Thyroid gland (tissue), 4 donors: ENCODE measurements around the gene SYCE3. TPM values are rescaled to one million over a fixed set of nuclear protein-coding genes. Genes with fewer than 3 reads are reported as not detected.

Source experiments
- DNase-seq, 2 donors: peaks; one replicate each; pipeline ENCODE4 v3.0.0-alpha.2; 2019
- H3K27ac ChIP-seq, 3 donors: fragments of 200-600 bp; sonication (generic); 1 replicate in 2 of 3; 2 replicates in 1 of 3; pipeline ENCODE4 v1.5.1; 2016 to 2019; ENCODE audit warnings: mild to moderate bottlenecking in 1 of 3, moderate library complexity in 1 of 3
- H3K27me3 ChIP-seq: fragments of 200-600 bp; sonication (generic); one replicate; pipeline ENCODE4 v1.5.1; 2019
- H3K36me3 ChIP-seq, 2 donors: fragments of 200-600 bp; sonication (generic); one replicate each; pipeline ENCODE4 v1.5.1; 2016 to 2019
- H3K4me1 ChIP-seq, 2 donors: fragments of 200-600 bp; sonication (generic); one replicate each; pipeline ENCODE4 v1.5.1; 2017 to 2019
- H3K4me3 ChIP-seq, 3 donors: fragments of 200-600 bp; sonication (generic); replicated peaks in 1 of 3; 1 replicate in 2 of 3; 2 replicates in 1 of 3; pipeline ENCODE4 v1.5.1; 2016; ENCODE audit warnings: mild to moderate bottlenecking in 1 of 3
- H3K9me3 ChIP-seq: fragments of 200-600 bp; sonication (generic); one replicate; pipeline ENCODE4 v1.5.1; 2017
- POLR2A ChIP-seq, 2 donors: fragments of 450-650 bp; IDR thresholded peaks; one replicate each; pipeline ENCODE4 v1.6.1; 2017; ENCODE audit warnings: antibody characterized with exemption in 2 of 2, mild to moderate bottlenecking in 2 of 2, moderate library complexity in 1 of 2
- WGBS, 2 donors: methylation state at CpG; one replicate each; pipeline ENCODE4 v1.1.5; 2017; 5-methylcytosine and 5-hydroxymethylcytosine counted together
- intact Hi-C: fragments of 100-400 bp; cut with DNase I; formaldehyde crosslinking; loops from one replicate; pipeline ENCODE4 v1.15.1; 2023
- total RNA-seq, 4 donors: library from RNA; depleted of rRNA; stranded (reverse); fragments of >200 nt; gene quantifications; one replicate each; pipeline ENCODE4 v1.2.3, GENCODE V29; 2016
- TF ChIP-seq, protein P1 (sequence below), 6 experiments: fragments of 200-600 bp in 3 of 6; fragments of 450-650 bp in 3 of 6; sonication (generic) in 3 of 6; IDR thresholded peaks; one replicate each; pipeline ENCODE4 v1.5.1; 2016 to 2019; ENCODE audit warnings: antibody characterized with exemption in 6 of 6, mild to moderate bottlenecking in 2 of 6, inconsistent platforms in 1 of 6, moderate library complexity in 1 of 6

The SYCE3 gene
- total RNA-seq, 4 donors from 2014 or later = 3.5 to 6.0 (median 4.3) TPM; not detected in 1

DNA sequence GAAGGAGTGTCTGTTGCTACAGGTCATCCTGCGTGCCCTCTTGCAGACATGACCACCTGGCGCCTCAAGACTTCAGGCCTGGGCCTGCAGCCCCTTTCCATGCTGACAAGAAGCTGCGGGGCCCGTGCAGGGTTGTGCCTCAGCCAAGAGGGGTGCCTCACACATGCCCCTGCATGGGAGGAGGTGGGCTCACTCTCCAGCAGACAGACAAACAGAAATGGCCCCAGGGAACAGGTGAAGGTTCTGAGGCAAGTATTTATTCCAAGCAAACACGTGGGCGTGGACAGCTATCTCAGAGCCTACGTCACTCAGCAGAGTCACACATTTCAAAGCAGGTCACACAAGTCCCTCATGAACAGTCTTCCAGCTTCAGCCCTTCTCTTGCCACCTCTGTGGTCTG, 5.9 kb upstream of the SYCE3 start:
- TF ChIP-seq, protein P1, sequence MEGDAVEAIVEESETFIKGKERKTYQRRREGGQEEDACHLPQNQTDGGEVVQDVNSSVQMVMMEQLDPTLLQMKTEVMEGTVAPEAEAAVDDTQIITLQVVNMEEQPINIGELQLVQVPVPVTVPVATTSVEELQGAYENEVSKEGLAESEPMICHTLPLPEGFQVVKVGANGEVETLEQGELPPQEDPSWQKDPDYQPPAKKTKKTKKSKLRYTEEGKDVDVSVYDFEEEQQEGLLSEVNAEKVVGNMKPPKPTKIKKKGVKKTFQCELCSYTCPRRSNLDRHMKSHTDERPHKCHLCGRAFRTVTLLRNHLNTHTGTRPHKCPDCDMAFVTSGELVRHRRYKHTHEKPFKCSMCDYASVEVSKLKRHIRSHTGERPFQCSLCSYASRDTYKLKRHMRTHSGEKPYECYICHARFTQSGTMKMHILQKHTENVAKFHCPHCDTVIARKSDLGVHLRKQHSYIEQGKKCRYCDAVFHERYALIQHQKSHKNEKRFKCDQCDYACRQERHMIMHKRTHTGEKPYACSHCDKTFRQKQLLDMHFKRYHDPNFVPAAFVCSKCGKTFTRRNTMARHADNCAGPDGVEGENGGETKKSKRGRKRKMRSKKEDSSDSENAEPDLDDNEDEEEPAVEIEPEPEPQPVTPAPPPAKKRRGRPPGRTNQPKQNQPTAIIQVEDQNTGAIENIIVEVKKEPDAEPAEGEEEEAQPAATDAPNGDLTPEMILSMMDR (IDR thresholded peaks at IDR 0.05) = no peak
- TF ChIP-seq POLR2A (IDR thresholded peaks at IDR 0.05) = no peak
- peaks cover 5 to 11% of the 10 kb centered on the region in 2 donors for H3K36me3 ChIP-seq
- H3K9me3 ChIP-seq = no peaks in the 10 kb centered on the region
- intact Hi-C loops = no loop called here
- DNase-seq = no peak
- 86 to 91% methylated on average over 7 of the region's 7 CpGs for WGBS, 2 donors
- H3K27ac ChIP-seq = peak overlapping the region in 1 of 3 donors; percentile 47
- H3K4me3 ChIP-seq = no peak overlapping the region
- no peaks in the 10 kb centered on the region for H3K27me3 ChIP-seq
- H3K4me1 ChIP-seq = peaks cover 18 to 29% of the 10 kb centered on the region in 2 donors

DNA sequence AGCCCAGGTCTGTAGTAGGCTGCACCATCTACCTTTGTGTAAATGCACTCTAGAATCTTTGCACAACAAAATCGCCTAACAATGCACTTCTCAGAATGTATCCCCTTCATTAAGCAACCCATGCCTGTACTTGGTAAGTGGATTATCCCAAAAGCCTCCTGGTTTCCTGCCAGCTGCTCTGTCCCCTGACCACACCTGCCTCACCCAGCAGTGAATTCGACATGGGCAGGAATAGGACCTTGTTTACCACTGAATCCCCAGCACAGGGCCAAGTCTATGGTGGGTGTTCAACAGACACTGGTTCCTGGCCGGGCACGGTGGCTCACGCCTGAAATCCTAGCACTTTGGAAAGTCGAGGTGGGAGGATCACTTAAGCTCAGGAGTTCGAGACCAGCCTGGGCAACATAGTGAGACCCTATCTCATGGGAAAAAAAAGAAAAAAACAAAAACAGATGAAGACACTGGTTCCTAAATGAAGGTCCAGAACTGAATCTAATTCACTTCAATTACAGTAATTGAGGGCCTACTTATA, 5.1 kb upstream of the SYCE3 start:
- no peak overlapping the region for H3K27ac ChIP-seq
- peaks cover 25 to 34% of the 10 kb centered on the region in 2 donors for H3K4me1 ChIP-seq
- intact Hi-C loops = no loop called here
- peaks cover 5 to 11% of the 10 kb centered on the region in 2 donors for H3K36me3 ChIP-seq
- DNase-seq = no peak
- no peaks in the 10 kb centered on the region for H3K27me3 ChIP-seq
- TF ChIP-seq, protein P1 (IDR thresholded peaks at IDR 0.05) = no peak
- no peak for TF ChIP-seq POLR2A (IDR thresholded peaks at IDR 0.05)
- no peak overlapping the region for H3K4me3 ChIP-seq
- WGBS, 2 donors = 91 to 92% methylated on average over 7 of the region's 7 CpGs
- no peaks in the 10 kb centered on the region for H3K9me3 ChIP-seq

DNA sequence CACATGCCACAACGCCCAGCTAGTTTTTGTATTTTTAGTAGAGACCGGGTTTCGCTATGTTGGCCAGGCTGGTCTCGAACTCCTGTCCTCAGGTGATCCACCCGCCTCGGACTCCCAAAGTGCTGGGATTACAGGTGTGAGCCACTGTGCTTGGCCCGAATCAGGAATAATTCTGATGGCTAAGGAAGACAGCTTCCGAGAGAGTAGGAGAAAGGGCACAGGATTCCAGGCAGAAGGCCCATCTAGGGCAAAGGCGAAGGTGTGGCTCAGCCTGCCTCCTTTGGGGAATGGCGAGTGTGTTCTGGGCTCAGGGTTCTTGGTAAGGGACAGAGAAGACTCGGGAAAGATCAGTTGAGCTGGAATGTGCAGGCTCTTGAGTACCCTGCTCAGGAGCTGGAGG, 1.6 kb upstream of the SYCE3 start:
- intact Hi-C loops = no loop called here
- H3K4me1 ChIP-seq = peaks cover 15 to 16% of the 10 kb centered on the region in 2 donors
- peaks cover 0 to 4% of the 10 kb centered on the region in 2 donors for H3K36me3 ChIP-seq
- DNase-seq = no peak
- no peak overlapping the region for H3K4me3 ChIP-seq
- 90 to 91% methylated on average over 11 of the region's 11 CpGs for whole genome bisulfite sequencing, 2 donors
- TF ChIP-seq, protein P1 (IDR thresholded peaks at IDR 0.05) = no peak
- no peak for TF ChIP-seq POLR2A (IDR thresholded peaks at IDR 0.05)
- H3K9me3 ChIP-seq = no peaks in the 10 kb centered on the region
- H3K27me3 ChIP-seq = no peaks in the 10 kb centered on the region
- peak overlapping the region in 1 of 3 donors; percentile 70 for H3K27ac ChIP-seq

DNA sequence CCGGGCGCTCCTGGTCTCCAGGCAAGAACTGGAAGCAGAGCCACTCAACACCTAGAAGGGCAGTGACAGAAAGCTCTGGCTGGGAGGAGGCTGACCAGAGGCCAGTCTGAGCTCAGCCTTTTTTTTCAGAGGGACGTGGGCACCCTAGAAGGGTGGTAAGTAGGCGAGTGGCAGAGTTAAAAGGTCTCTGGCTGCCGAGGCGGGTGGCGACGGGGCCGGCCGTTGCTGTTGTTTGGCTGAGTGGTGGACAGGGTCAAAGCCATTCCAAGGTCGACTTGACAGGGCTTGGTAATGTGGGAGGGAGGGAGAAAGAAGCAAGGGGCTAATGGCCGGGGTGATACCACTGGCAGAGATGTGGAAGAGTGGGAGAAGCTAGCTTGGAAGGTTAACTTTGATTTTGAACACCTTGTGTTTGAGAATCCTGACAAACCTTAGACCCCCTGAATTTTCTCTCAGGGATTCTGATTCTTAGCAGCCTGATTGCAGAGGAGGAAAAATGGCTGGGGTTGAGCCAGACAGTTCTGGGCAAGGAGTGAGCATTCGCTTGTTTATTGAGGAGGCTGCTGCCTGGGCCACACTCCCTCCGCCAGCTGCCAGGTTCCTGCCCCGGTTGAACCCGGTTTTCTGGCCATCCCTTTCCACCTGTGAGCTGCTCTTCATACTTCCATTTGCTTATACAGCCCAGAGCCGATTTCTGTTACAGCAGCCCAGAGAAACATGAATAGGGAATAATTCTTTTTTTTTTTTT, 868 bp upstream of the SYCE3 start:
- peak; percentile 19 to 49 for DNase-seq
- H3K4me3 ChIP-seq = peak overlapping the region in 2 of 3 donors; percentile 37 to 40
- WGBS, 2 donors = 18 to 21% methylated on average over 17 of the region's 17 CpGs
- peak overlapping the region; percentile 52 to 82 (median 70) for H3K27ac ChIP-seq
- peaks cover 0 to under 1% of the 10 kb centered on the region in 2 donors for H3K36me3 ChIP-seq
- no peaks in the 10 kb centered on the region for H3K9me3 ChIP-seq
- peaks cover 11 to 12% of the 10 kb centered on the region in 2 donors for H3K4me1 ChIP-seq
- intact Hi-C loops = no loop called here
- no peaks in the 10 kb centered on the region for H3K27me3 ChIP-seq
- no peak for TF ChIP-seq POLR2A (IDR thresholded peaks at IDR 0.05)
- TF ChIP-seq, protein P1 (IDR thresholded peaks at IDR 0.05) = no peak
